ENCODE results near the gene CRYBA4. TPM values are rescaled to one million over a fixed set of nuclear protein-coding genes. Genes with fewer than 3 reads are reported as not detected.
A peak's percentile ranks its signal among the peaks of the same experiment; 100 is the strongest.

The CRYBA4 gene
- total RNA-seq, 1 donor from 2014 or later, result 0.46 TPM

DNA sequence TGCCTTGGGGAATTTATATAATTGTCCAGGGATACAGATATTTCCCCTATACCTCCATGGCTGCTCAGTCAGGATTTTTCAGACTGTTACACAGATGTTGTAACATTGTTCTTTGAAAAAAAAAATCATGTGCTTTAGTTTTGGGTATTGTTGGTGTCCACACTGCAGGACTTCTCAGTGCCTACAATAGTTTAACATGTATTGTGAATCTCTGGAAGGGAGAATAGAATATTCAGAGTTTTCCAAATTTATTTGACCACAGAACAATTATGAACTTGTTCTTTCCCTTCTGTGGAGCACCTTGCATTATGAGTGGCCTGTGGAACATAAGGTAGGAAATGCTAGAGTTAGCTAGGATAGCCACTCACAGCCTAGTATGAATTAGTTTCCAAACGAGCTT lies 14.5 kb downstream of the CRYBA4 start:
- H3K27me3 Mint-ChIP-seq (ENCODE audit: unreplicated experiment), result peaks cover 2% of the 10 kb centered on the region
- no peak for DNase-seq (ENCODE audit: low spot score)
- H3K9me3 Mint-ChIP-seq (ENCODE audit: unreplicated experiment), result no peaks in the 10 kb centered on the region
- TF ChIP-seq, protein P1, sequence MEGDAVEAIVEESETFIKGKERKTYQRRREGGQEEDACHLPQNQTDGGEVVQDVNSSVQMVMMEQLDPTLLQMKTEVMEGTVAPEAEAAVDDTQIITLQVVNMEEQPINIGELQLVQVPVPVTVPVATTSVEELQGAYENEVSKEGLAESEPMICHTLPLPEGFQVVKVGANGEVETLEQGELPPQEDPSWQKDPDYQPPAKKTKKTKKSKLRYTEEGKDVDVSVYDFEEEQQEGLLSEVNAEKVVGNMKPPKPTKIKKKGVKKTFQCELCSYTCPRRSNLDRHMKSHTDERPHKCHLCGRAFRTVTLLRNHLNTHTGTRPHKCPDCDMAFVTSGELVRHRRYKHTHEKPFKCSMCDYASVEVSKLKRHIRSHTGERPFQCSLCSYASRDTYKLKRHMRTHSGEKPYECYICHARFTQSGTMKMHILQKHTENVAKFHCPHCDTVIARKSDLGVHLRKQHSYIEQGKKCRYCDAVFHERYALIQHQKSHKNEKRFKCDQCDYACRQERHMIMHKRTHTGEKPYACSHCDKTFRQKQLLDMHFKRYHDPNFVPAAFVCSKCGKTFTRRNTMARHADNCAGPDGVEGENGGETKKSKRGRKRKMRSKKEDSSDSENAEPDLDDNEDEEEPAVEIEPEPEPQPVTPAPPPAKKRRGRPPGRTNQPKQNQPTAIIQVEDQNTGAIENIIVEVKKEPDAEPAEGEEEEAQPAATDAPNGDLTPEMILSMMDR (IDR thresholded peaks at IDR 0.05; ENCODE audit: unreplicated experiment), result no peak
- H3K4me3 Mint-ChIP-seq (ENCODE audit: unreplicated experiment), result no peak overlapping the region
- peaks cover 44% of the 10 kb centered on the region for H3K4me1 Mint-ChIP-seq (ENCODE audit: unreplicated experiment)
- H3K27ac Mint-ChIP-seq (ENCODE audit: unreplicated experiment), result no peak overlapping the region
- H3K36me3 Mint-ChIP-seq (ENCODE audit: low read depth, unreplicated experiment), result no peaks in the 10 kb centered on the region

- Mint-ChIP-seq H3K36me3 (ENCODE audit: low read depth, unreplicated experiment) (peaks cover 8% of the 10 kb centered on the region), H3K27ac (ENCODE audit: unreplicated experiment) (peak overlapping the region; percentile 70), H3K9me3 (ENCODE audit: unreplicated experiment) (no peaks in the 10 kb centered on the region), H3K4me1 (ENCODE audit: unreplicated experiment) (peaks cover 63% of the 10 kb centered on the region), H3K27me3 (ENCODE audit: unreplicated experiment) (peaks cover 4% of the 10 kb centered on the region), H3K4me3 (ENCODE audit: unreplicated experiment) (no peak overlapping the region)
- TF ChIP-seq, protein P1 (IDR thresholded peaks at IDR 0.05; ENCODE audit: unreplicated experiment), result no peak
- DNase-seq (ENCODE audit: low spot score), result peak; percentile 22
Measured at GRCh38 chr22:26642465-26643417, 21.0 kb downstream of the CRYBA4 start.

DNA sequence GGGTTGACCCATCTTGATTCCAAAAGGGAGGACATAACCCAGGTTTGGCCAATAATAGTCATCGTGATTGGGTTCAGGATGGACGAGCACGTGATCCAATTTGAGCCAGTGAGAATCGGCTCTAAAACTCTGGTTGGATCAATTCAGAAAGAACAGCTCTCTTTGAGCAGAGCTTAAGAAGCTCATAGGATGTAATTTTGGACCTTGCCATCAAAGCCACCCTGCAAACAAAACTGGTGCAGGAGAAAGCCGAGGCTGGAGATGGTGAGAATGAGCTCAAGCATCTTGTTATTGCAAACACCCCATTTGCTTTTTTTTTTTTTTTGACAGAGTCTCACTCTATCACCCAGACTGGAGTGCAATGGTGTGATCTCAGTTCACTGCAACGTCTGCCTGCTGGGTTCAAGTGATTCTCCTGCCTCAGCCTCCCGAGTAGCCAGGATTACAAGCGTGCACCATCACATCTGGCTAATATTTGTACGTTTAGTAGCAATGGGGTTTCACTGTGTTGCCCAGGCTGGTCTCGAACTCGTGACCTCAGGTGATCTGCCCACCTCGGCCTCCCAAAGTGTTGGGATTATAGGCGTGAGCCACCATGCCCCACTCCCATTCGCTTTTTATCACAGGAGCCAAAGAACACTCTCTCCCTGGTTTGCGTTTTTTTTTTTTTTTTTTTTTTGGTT lies 21.8 kb downstream of the CRYBA4 start:
- H3K27me3 Mint-ChIP-seq (ENCODE audit: unreplicated experiment), result peaks cover 4% of the 10 kb centered on the region
- no peak overlapping the region for H3K27ac Mint-ChIP-seq (ENCODE audit: unreplicated experiment)
- H3K4me1 Mint-ChIP-seq (ENCODE audit: unreplicated experiment), result peaks cover 66% of the 10 kb centered on the region
- no peak for DNase-seq (ENCODE audit: low spot score)
- H3K9me3 Mint-ChIP-seq (ENCODE audit: unreplicated experiment), result no peaks in the 10 kb centered on the region
- H3K36me3 Mint-ChIP-seq (ENCODE audit: low read depth, unreplicated experiment), result peaks cover 8% of the 10 kb centered on the region
- TF ChIP-seq, protein P1 (IDR thresholded peaks at IDR 0.05; ENCODE audit: unreplicated experiment), result no peak
- peak overlapping the region; percentile 1 for H3K4me3 Mint-ChIP-seq (ENCODE audit: unreplicated experiment)

DNA sequence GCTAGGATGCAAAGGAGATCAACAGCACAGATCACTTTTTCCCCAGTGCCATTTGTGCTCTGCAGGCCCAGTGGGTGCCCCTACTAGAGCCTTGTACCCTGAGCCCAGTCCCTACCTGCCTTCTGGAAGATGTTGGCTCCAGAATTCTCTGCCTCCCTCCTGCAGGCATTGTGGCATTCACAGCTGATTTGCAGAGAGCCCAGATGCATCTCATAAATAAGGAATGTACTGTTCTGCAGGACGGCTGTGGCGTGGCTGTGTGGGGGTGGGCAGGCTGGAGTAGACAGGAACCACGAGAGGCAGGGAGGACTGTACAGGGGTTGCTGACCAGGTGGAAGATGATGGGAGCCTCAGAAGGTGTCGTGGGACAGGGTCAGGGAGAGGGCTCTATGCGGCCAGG lies 24.4 kb downstream of the CRYBA4 start:
- H3K36me3 Mint-ChIP-seq (ENCODE audit: low read depth, unreplicated experiment), result peaks cover 8% of the 10 kb centered on the region
- no peak for DNase-seq (ENCODE audit: low spot score)
- H3K27ac Mint-ChIP-seq (ENCODE audit: unreplicated experiment), result no peak overlapping the region
- TF ChIP-seq, protein P1 (IDR thresholded peaks at IDR 0.05; ENCODE audit: unreplicated experiment), result no peak
- H3K4me1 Mint-ChIP-seq (ENCODE audit: unreplicated experiment), result peaks cover 54% of the 10 kb centered on the region
- H3K27me3 Mint-ChIP-seq (ENCODE audit: unreplicated experiment), result peaks cover 6% of the 10 kb centered on the region
- no peaks in the 10 kb centered on the region for H3K9me3 Mint-ChIP-seq (ENCODE audit: unreplicated experiment)
- no peak overlapping the region for H3K4me3 Mint-ChIP-seq (ENCODE audit: unreplicated experiment)

Measured in endothelial cell (in vitro differentiated cells).